MV-4-11 (cell line): ENCODE results near the gene CLTB.
"Not testable (repeated sequence)": the region's sequence is repeated elsewhere in the genome, so short reads cannot be mapped to it uniquely, and the experiment has no call there.

Experiments
- DNase-seq: peaks from one replicate; lab custom pipeline; 2025; lab: John Stamatoyannopoulos, UW

CLTB gene

DNA sequence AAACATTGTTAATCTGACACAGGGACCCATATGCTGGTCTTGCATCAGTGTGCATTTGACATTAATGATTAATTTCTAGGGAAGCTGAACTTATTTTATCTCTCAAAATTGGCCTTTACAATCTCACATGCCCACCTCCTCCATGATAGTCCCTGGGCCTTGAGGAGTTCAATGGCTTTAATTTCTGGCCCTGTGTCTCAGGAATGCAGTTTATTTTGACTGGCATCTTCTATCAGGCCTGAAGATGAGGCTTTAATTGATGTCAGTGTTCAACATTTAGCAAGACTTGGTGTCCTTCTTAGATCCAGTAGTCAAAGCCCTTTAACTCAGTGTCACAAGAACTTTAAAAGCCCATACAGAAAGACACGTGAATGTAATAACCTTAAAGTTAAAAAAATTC lies 10.5 kb upstream of the CLTB start:
- no peak for DNase-seq

- DNase-seq = no peak
These were observed 9.5 kb upstream of the CLTB start for GRCh38 chr5:176425791-176426190.

DNA sequence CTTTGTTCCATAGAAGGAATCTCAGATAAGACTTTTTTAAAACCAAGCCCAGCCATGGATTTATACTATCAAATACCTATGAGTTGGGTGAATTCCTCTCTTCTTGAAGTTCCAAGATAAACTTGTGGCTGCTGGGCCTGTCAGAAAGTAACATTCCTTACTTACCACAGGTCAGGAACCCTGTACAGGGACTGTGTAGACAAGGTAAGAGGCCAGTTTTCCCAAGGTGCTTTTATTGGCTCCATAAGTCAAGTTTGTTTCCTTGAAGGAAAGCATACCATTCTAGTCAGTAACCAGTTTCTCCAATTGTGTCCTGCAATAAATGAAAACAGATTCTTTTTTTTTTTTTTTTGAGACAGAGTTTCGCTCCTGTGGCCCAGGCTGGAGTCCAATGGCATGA lies 8.8 kb upstream of the CLTB start:
- DNase-seq = no peak

GRCh38 chr5:176424181-176424580 lies 7.8 kb upstream of the CLTB start:
- no peak for DNase-seq

GRCh38 chr5:176420972-176421544 lies 4.7 kb upstream of the CLTB start:
- no peak for DNase-seq

- DNase-seq = no peak
These were observed 3.7 kb upstream of the CLTB start for GRCh38 chr5:176420086-176420485.

DNA sequence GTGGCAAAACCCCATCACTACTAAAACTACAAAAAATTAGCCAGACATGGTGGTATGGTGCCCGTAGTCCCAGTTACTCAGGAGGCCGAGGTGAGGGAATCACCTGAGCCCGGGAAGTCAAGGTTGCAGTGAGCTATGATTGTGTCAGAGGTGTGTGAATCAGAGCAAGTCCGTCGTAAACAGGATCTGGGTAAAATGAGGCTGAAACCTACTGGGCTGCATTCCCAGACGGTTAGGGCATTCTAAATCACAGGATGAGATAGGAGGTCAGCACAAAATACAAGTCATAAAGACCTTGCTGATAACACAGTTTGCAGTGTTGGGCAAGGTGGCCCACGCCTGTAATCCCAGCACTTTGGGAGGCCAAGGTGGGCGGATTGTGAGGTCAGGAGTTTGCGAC lies 1.9 kb upstream of the CLTB start:
- no peak for DNase-seq

DNA sequence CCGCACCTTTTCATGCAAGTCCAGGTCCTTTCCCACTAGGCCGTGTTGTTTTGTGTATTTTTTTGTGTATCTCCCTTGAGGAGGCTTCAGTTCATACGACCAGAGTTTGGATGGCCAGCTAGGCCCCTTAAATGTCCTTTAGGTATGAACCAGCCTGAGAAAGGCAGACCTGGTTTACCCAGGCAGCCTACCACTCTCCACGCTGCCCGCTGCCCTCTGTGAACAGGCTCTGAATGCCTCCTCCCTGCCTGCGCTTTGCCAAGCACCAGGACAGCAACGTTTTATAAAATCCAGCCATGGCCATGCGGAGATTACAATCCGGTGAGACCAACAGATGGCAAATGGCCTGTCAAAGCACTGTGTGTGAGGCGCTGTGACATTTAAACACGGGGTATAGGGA lies 626 bp upstream of the CLTB start:
- DNase-seq = no peak

DNA sequence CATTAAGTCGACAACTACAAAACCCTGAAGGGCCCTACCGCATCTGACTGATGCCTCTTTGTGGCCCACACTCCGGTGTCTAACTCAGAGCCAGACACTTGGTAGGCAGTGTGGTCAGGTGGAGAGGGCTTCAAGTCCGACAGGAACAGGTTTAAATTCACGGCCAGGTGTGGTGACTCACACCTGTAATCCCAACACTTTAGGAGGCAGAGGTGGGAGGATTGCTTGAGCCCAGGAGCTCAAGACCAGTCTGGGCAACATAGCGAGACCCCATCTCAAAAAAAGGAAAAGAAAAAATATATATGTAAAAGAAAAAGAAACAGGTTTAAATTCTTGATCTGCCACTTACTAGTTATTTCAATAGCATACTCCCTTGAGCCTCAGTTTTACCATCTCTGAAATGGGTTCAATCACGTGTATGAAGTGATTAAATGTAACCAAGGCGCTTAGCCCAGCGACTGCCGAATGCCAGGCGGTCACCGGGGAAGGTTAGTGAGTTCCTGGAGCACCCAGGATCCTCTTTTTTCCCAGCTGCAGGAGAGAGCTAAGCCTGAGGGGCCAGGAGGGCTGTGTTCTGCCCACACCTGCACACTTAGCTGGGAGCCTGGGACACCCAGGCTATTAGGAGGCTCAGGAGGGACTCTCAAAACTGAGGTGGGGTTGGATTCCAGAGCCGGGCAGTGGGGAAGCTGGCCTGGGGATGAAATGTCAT lies 943 bp downstream of the CLTB start:
- peak; percentile 13 for DNase-seq

DNA sequence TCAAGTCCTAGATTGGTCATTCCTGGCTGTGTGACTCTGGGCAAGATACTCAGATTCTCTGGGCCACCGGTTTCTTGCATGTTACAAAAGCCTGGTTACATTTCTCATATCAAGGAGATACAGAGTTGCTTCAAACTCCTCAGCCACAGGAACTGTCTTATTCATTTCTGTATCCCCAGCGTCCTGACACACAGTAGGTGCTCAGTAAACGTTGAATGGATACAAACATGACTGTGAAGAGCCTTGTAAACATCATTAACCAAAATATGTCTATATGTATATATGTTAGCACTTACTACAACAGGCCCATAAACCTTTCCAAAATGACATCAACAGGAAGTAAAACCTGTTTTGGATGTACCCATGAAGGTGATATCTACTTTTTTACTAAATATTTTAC lies 1.6 kb downstream of the CLTB start:
- DNase-seq = no peak

DNA sequence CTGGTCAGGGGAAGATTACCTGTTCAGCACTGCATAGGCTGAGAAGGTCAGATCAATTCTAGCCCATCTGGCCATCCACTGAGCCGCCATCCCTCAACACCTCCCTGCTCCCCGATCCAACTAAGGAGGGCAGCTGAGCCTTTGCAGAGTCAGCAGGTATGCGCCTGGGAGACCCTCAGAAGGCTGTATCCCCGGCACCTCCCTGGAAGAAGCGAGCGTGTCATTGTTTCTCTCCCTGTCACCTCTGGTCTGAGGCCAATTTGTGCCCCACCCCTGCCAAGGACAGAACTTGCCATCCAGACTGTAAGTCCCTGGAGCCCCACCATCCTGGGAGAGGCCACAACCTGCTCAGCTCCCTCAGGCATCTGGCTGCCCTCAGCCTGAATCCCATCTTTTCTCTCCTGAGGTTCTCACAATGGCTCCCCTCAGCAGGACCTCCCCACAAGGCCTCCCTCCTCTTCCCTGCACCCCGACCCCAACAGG lies 2.6 kb downstream of the CLTB start:
- no peak for DNase-seq

- no peak for DNase-seq
These were observed 3.1 kb downstream of the CLTB start for GRCh38 chr5:176413255-176413565.

GRCh38 chr5:176412517-176413254 lies 3.7 kb downstream of the CLTB start:
- DNase-seq = no peak

- DNase-seq = no peak
These were observed 5.7 kb downstream of the CLTB start for GRCh38 chr5:176410486-176411180.

DNA sequence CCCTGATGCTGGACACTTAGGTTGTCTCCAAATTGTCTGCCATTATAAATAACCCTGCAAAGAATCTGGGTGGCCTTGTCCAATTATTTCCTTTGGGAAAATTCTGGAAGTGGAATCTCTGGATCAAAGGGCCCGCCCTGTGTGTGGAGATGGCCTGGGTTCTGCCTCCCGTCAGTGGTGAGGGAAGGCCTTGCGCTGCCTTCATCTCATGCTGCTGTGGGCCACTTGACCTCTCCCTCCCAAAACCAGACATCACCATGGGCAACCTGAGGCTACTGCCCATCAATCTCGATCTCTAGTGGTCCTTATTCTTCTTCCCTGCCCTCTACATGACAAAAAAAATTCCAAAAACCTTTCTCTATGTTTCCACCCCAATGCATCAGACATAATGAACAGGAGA lies 6.6 kb downstream of the CLTB start:
- no peak for DNase-seq

DNA sequence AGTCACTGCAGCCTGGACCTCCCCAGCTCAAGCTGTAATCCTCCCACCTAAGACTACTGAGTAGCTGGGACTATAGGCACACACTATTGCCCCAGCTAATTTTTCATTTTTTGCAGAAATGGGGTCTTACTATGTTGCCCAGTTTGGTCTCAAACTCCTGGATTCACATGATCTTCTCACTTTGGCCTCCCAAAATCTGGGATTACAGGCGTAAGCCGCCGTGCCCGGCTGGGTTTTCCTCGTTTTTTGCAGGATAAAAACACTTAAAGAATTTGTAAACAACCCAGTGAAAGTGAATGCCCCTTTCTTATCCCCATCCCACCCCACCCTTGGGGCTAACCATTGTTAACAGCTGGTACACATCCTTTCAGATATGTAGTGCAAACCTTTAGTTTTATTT lies 7.7 kb downstream of the CLTB start:
- no peak for DNase-seq

DNA sequence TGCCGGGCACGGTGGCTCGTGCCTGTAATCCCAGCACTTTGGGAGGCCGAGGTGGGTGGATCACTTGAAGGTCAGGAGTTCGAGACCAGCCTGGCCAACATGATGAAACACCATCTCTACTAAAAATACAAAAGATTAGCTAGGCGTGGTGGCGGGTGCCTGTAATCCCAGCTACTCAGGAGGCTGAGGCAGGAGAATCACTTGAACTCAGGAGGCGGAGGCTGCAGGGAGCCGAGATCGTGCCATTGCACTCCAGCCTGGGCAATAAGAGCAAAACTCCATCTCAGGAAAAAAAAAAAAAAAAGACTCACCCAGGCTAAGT lies 8.1 kb downstream of the CLTB start:
- DNase-seq = not testable (repeated sequence)

- DNase-seq = no peak
These were observed 8.7 kb downstream of the CLTB start for GRCh38 chr5:176407456-176408251.

GRCh38 chr5:176406436-176407052 lies 9.8 kb downstream of the CLTB start:
- no peak for DNase-seq

DNA sequence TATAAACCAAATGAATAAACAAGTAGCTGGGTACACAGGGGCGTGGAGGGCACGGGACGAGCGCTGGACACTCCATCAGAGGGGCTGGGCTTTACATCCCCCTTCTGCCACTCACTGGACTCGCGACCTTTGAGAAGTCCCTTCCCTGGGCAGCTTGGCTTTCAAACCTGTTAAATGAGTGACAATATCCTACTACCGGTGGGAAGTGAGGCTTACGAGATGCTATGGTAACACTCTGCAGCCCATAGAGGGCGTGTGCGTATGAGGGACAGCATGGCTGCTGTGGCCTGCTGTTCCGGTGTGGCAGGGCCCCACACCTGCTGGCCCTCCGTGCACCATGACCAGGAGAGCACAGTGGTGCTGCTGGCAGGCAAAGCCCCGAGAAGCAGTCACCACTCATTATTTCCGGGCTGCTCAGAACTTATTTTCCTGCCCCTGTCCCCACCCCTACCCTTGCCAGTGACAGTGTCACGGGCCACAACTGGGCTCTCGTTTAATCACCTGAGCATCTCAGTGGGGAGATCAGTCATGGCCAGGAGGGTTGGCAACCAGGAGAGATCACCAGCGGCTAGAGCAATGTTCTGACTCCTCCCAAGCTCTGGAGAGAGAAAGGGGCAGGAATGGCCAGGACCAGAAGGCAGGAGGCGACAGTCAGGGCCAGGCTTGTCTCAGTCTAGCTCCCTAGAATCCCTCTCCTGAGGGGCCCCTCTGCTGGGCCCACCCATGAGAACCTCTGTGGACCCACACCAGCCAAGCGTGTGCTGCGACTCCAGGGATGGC lies 10.5 kb downstream of the CLTB start:
- no peak for DNase-seq
